ENCODE results near the gene DIRAS1.
"Not testable (repeated sequence)": the region's sequence is repeated elsewhere in the genome, so short reads cannot be mapped to it uniquely, and the experiment has no call there.

Gene DIRAS1

GRCh38 chr19:2726904-2727639 is 5.9 kb upstream of the DIRAS1 start:
- no peak for DNase-seq (ENCODE audit: low spot score)

GRCh38 chr19:2726160-2726855 is 5.1 kb upstream of the DIRAS1 start:
- DNase-seq (ENCODE audit: low spot score), result no peak

GRCh38 chr19:2724148-2724557 is 3.0 kb upstream of the DIRAS1 start:
- no peak for DNase-seq (ENCODE audit: low spot score)

- no peak for DNase-seq (ENCODE audit: low spot score)
Measured at GRCh38 chr19:2723747-2724146, 2.6 kb upstream of the DIRAS1 start.

- DNase-seq (ENCODE audit: low spot score), result no peak
Measured at GRCh38 chr19:2723345-2723715, 2.2 kb upstream of the DIRAS1 start.

GRCh38 chr19:2722541-2723344 is 1.6 kb upstream of the DIRAS1 start:
- peak; percentile 96 for DNase-seq (ENCODE audit: low spot score)

- no peak for DNase-seq (ENCODE audit: low spot score)
Measured at GRCh38 chr19:2721570-2722540, 683 bp upstream of the DIRAS1 start.

GRCh38 chr19:2719920-2720776 is 1.0 kb downstream of the DIRAS1 start:
- DNase-seq (ENCODE audit: low spot score), result peak; percentile 82

- no peak for DNase-seq (ENCODE audit: low spot score)
Measured at GRCh38 chr19:2719232-2719735, 1.9 kb downstream of the DIRAS1 start.

- no peak for DNase-seq (ENCODE audit: low spot score)
Measured at GRCh38 chr19:2717638-2718541, 3.3 kb downstream of the DIRAS1 start.

- no peak for DNase-seq (ENCODE audit: low spot score)
Measured at GRCh38 chr19:2716722-2717637, 4.2 kb downstream of the DIRAS1 start.

- DNase-seq (ENCODE audit: low spot score), result no peak
Measured at GRCh38 chr19:2716275-2716650, 4.9 kb downstream of the DIRAS1 start.

GRCh38 chr19:2715470-2716274 is 5.5 kb downstream of the DIRAS1 start:
- DNase-seq (ENCODE audit: low spot score), result no peak

- no peak for DNase-seq (ENCODE audit: low spot score)
Measured at GRCh38 chr19:2714531-2715269, 6.5 kb downstream of the DIRAS1 start.

GRCh38 chr19:2714102-2714501 is 7.1 kb downstream of the DIRAS1 start:
- not testable (repeated sequence) for DNase-seq (ENCODE audit: low spot score)

- DNase-seq (ENCODE audit: low spot score), result not testable (repeated sequence)
Measured at GRCh38 chr19:2713170-2713569, 8.0 kb downstream of the DIRAS1 start.

- DNase-seq (ENCODE audit: low spot score), result no peak
Measured at GRCh38 chr19:2711875-2712205, 9.3 kb downstream of the DIRAS1 start.

Data from AG08395 (cell line).